CD4-positive, alpha-beta T cell treated with Interleukin-15 for 4 hours (primary cell): ENCODE measurements around the gene DSTN.
A peak's percentile ranks its signal among the peaks of the same experiment; 100 is the strongest.

ENCODE experiments used
- DNase-seq: peaks from one replicate; pipeline ENCODE4 v3.0.0-alpha.2; 2020; ENCODE audit warnings: low spot score

Gene DSTN

DNA sequence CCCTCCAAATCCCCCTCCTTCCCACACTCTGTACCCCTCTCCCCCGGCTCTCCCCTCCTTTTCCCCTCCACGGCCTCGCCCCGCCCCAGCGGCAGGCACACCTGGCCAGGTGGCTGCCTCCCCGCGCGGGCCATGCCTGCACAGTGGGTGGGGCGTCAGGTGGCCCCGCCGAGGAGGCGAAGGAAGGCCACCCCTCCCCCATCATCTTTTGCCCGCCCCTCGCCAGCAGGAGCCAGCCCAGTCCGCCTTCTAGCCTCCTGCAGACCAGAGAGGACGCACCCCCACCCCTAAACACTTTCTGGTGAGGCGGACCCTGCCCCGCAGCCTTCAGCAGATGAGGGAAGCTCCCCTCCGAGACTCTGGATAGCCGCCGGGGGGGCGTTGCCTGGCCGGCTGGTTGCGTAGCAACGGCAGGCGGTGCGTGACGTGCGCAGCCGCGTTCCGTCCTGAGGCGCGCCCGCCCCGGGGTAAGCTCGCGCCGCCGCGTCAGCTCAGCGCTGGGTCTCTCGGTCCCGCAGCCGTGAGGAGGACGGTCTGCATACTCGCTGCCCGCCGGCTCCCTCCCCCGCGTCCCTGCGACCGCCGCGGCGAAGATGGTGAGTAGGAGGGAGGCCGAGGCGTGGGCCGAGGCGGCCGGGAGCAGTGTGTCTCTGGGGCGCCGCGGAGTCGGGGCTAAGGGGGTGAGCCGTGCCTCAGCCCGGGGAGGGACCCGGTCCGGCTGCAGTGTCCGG, at the start of gene DSTN:
Gene DSTN, plus strand, starts transcription at position 460 of the 731 bp plus-strand sequence. Its CDS starts 134 bp downstream, at position 594.
- peak; percentile 84 for DNase-seq

DNA sequence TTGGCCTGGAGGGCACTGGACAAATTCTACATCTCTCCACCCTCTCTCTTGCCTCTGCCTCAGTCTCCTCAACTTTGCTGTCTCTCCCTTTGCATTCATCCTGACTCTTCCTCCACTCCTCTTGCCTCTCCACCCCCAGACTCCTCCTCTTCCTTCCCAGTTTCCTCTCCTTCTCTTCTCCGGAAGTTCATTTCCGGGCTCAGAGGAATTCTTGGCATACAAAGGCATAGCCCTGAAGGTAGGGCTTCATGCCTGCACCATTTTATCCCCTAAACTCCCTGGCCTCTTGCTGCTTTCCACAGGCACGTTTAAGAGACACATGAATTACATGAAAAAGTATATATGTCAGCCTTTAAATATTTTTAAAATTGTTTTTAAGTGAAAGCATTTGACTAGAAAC, 49.3 kb upstream of the DSTN start:
- DNase-seq, result no peak

DNA sequence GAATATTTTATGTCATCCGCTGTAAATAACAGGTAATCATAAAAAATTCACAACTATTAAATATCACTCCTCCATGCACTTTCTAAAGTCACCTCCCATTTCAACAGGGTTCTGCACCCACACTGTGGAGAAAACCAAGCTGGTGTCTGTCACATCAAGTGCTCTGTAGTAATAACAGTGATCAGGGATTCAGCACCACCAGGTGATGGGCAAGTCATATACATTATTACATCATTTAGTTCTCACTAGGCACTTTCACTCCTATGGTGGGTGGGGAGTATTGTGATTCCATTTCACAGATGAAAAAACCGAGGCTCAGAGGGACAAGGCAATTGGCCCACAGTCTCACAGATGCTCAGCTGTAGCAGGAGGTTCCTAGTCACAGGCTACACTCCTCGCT, 47.3 kb upstream of the DSTN start:
- DNase-seq, result no peak

DNA sequence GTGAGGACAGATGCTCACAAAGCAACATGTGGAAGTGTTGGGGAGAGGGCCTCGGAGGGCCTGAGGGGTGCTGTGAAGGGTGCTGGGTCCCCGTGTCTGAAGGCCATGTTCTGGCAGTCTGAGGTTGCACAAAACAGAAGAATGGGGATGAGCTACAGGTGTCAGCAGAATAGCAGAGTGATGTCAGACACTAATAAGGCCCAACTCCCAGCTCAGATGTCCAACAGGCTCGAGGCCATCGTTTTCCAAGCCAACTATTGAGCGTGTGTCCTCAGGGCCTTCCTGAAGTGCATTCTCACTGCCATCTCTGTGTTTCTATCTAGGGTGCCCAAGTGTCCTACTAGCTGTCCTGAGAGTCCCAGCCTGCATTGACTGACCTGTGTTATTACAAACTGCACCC, 46.5 kb upstream of the DSTN start:
- no peak for DNase-seq

DNA sequence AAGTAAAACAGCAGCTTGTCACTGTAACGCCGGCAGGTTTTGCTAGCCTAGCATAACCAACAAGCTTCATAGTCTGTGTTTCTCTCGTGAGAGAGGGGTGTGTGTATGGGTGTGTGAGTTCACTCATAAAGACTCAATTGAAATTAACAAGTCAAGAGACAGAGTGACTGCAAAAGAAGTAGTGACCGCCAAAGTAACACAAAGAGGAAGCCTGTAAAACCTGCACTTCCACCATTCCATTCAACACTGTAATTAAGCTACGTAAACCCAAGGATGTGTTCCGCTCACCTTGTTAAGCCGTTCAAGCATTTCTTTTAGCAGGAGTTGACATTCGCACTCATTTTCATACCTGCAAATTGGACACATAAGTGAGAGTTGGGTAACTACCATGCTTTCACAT, 45.3 kb upstream of the DSTN start:
- DNase-seq, result no peak

DNA sequence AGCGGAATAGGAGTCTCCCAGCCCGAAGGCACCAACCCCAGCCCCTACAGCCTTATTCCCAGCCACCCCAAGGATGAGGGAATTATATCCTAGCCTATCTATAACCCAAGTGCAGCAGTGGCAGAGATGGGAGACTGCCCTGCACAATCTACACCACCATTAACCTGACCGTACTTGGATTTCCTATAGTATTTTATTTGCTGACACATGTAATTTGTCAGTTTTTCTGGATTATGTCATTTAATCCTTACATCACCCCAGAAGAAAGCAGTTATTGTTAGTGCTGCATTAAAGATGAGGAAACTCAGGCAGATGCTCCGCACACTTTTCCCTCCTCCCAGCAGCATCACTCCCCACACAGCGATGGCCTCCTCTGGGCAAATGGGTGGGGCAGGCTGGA, 44.7 kb upstream of the DSTN start:
- DNase-seq, result no peak

DNA sequence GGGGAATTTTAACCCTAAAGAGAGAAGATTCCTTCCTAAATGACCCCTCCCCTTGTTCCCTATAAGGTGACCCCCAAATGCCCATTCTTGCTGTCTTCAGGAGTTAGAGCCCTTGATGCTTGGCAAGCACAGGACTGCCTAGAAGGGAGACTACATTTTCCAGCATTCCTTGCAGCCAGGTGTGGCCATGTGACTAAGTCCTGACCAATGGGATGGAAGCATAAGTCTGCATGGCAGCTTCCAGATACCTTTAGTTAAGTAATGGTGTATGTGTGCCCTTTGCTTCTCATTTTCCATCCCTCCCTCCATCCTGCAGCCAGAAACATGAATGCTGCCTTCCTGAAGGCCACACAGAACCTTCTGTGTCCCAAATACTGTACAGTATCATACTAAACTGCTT, 44.2 kb upstream of the DSTN start:
- no peak for DNase-seq

DNA sequence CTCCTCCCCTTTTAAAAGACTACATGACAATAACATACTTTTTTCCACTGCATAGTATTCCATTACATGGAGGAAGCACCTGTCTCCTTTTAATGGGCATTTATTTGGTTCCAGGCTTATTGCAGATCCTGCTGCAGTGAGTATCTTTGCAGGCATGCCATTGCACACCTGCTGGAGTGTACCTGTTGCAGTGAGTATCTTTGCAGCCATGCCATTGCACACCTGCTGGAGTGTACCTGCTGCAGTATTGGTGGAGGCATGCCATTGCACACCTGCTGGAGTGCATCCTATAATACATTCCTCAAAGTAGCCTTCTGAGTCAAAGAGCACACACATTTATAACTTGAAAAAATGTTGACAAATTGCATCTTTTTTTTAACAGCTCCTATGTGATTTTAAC, 40.3 kb upstream of the DSTN start:
- DNase-seq, result no peak

DNA sequence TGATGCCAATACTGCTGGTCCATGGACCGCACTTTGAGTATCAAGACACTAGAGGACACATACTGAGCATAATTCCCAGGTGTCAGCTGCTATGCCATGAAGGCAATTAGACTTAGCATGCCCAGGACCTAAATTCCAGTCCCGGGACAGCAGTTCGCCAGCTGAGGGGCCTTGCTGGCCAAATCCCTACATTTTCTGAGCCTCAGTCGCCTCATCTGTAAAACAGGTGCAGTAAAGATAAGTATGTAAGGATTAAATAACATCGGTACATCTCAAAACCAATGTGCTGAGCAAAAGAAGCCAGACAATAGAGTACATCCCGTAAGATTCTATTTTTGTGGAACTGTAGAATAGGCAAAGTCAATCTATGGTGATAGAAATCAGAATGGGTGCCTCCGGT, 39.7 kb upstream of the DSTN start:
- no peak for DNase-seq

DNA sequence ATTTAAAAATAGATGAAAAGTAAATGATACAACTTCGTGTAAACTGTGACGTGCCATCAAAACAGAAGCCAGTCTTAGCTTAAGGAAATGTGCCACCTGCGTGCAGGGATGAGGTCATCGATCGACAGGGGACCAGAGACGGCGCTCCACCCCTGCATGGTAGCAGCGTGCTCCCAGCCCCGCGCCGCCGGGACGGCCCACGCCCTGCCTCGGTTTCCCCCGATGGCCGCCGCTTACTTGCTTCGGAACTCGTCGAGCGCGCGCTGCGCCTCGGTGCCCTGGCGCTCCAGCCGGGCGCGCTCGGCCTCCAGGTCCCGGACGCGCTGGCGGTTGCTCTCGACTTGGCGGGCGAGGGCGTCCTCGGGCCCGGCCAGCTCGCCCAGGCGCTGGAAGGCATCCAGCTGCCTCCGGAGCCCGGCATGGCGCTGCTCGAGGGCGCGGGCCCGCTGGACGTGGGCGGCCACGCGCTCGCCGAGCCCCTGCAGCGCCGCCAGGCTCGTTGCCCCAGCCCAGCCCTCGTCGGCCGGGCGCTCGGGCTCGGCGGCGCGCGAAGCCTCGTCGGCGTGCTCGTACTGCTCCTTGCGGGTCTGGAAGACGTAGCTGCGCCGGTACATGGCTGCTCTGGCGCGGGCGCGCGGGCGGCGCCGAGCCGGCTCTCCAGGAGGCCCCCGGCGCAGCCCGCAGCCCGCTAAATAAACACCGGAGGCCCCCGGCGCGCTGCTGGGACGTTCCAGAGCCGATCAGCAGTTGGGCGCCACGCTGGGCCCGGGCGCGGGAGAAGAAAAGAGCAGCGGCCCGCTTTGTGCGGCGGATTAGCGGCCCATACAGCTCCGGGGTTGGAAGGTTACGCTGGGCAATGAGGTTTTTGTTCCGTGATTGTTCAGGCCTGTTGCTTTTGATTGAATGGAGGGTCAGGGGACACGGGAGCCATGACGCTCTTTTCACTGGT, 38.9 kb upstream of the DSTN start, which contains the start of gene BFSP1:
Gene BFSP1, minus strand, starts transcription at position 664 of the 949 bp plus-strand sequence. Its CDS starts 50 bp downstream, at position 614.
- DNase-seq, result peak; percentile 34

DNA sequence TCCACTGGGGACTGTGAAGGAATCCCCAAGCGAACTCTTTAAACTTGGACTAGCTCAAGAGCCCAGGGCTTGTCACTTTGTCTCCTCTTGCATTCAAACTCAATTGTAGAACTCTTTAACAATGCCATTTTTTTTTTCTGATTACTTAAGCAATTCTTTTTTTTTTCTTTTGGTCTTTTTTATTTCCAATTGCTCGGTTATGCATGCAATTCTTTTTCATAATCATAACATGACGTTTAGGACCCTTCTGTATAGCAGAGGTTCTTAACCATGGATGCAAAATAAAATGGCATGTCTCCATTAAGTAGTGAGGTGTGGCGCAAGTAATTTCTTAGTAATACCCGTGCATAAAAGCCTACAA, 38.2 kb upstream of the DSTN start:
- no peak for DNase-seq

DNA sequence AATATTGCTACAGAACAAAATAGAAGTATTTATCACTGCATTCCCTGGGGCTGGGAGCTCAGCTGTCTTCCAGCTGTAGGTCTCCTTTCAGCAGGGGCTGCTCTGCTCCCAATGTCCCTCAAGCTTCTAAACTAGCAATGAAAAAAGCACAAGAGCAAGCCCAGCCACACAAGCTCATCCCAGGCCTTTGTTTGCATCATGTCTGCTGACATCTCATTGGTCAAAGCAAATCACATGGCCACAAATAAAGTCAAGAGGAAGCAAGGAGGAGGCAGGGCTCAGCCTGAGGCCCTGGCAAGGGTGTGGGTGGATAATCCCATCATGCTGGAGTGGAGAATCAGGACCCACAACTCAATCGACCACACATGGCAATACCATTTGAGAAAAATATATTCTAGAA, 36.5 kb upstream of the DSTN start:
- no peak for DNase-seq

DNA sequence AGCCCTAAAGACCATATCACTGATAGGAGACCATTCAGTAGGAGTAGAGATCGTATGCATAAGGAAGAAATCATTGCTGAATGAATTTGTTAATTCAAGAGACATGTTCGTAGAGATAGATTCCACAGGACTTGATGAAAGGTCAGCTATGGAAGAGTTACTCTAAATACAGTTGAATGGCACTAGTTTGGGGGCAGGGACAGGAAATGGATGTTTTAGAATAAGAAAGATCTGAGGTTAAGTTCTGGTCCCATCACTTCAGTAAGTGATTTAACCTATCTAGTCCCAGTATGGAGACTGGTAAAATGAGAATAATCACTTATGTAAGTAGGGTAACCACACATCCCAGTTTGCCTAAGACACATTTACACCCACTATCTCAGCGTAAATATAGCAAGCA, 35.8 kb upstream of the DSTN start:
- no peak for DNase-seq

DNA sequence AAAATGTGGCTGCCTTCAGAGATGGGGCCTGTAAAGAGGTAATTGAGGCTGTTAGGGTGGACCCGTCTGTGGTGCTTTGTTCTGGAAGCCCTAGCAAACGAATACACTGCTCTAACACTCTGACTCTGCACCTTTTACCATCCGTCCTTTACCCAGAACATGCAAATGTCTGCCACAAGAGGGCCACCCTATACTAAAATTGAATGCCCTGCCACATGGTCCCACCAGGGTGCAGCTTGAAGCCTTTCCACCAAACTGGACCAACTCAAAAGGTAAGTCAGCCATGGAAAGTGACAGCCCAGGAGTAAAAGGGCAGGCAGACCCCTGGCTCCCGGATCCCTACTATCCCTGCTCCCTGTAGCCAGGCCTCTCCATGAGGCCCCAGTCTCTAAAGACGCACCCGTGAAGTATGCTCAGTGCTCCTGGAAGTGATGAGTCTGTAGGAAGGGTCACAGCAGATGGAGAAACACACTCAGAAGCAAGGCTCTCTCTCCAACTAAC, 32.9 kb upstream of the DSTN start:
- peak; percentile 75 for DNase-seq

DNA sequence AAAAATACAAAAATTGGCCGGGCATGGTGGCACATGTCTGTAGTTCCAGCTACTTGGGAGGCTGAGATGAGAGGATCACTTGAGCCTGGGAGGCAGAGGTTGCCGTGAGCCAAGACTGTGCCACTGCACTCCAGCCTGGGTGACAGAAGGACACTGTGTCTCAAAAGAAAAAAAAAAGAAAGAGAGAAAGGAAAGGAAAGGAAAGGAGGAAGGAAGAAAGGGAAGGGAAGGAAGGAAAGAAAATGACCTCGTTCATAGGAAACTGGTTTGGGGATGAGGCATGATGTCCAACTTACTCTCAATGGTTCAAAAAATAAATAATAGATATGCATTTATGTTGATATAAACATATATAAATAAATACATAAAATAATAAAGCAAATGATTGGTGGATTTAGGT, 31.9 kb upstream of the DSTN start:
- DNase-seq, result no peak

DNA sequence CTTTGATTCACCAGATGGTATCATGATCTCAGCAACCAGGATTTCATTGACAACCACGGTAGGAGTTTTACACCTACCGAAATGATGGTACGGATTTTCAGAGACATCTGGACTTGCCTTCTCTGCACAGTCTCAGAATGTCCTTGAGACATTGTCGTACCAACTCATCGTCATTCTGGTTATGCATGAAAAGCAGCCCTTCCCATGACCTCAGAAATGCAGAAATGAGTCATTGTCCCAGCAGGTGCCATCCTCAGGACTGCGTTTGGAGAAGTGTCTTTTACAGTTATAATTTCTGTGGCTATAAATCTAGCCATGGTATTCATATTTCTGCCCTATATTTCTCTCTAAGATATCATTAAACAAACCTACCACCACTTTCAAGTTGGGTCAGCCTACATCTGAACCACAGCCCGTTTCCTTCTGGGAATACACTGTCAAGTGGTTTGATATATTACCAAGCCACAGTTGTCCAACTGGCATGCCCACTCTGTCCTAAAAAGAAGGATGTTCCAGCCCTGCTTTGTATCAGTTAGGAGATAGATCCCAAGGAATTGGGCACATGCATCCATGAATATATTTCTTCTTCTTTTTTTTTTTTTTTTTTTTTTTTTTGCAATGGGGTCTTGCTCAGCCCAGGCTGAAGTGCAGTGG, 31.2 kb upstream of the DSTN start:
- no peak for DNase-seq

DNA sequence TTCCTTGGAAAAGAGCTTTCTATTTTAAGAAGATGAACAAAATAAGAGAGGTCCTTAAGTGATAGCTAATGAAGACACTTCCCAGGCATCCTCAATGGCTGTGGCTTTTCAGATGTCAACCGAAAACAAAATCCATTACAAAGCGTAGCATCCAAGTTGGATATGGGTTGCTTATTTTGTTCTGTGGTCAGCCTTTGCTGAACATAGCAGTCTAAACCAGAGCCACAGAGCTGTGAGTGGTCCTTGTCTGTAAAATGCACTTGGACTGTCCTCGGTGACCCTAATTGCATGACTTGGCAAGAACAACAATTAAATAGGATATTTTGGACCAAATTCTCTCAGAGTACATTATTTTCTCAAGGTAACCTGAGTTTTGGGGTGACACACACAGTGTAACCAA, 28.3 kb upstream of the DSTN start:
- no peak for DNase-seq

DNA sequence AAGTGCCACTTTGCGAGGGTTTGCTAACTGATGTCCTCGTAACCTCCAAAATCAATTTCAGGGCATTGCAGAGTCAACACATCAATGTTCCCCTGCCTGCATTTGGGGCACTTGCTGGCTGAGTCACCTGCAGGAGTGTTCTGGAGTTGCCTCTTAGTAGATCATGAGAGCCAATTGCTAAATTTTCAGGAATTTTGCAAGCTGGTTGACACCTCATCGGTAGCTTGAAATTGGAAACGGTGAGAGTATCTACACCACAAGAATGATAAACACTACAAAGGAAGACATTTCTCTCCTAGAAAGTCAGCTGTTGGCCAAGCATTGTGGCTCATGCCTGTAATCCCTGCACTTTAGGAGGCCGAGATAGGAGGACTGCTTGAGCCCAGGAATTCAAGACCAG, 27.9 kb upstream of the DSTN start:
- DNase-seq, result no peak

DNA sequence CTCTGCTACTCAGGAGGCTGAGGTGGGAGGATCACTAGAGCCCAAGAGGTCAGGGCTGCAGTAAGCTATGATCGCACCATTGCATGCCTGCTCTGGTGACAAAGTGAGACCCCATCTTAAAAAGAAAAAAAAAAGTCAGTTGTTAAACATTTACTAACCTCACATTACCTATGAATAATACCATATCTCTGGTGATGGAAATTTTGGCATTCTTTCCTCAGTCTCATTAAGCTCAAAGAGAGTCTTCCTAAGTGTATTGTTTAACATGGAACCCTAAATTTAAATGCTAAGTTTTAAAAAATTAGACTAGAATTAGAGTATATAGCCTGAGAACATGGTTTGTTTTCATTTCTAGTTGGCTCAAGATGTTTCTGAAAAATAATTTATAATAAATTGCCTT, 27.4 kb upstream of the DSTN start:
- DNase-seq, result no peak

DNA sequence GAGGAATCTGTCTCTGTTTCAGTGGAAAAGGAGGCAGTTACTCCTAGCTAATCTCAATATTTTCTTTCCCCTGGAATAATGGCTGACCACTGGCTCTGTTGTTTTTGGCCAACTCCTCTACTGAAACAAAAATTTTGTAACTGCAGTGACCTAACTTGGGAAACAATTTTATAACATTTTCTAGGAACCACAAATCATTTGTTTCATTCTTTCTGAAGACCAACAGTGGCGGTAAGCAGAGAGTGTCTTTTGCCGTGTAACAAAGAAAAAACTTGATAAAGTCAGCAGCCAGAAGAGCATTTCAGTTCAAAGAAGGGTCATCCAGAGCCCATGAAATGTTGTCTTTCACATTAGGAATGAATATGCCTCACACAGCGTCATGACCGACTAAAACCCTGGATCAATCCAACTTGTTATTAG, 26.9 kb upstream of the DSTN start:
- no peak for DNase-seq

DNA sequence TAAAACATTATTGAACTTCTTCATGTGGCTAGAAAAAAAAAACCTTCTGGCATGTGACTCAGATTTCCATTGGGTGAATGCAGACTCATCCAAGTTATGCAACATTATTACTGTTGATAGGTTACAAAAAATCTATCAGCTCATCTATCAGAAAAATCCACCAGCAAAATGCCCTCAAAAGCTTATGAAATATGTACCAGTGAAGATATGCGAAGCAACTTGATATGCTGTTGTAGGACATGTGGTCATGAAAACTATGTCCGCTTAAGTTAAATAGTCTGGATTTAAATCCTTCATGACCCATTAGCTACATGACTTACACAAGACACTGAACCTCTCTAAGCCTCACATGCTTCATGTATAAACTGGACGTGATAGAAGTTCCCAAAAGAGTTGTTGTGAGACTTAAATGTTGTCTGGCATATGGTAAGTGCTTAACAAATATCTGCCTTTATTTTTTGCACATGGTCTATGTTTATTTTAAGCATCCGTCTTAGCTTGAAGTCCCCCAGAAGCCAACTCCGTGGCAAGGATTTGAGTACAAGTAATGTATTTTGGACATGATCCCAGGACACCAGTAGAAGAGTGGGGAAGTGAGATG, 26.2 kb upstream of the DSTN start:
- DNase-seq, result no peak

DNA sequence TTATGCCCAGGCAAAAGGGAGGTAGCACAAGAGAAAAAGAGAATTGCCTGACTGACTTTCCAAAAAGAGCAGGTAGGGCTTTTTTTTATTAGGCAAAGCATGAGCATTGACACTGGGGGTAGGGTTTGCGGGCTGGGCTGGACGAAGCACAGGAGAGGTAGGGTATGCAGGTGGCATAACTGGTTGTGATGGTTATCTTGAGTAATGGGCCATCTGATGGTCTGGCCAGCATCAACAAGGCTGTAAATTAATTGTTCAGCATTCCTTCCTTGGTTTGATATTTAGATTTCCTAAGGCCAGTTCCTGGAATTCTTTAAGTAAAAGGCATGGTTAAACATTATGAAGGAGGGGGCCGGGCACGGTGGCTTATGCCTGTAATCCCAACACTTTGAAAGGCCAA, 24.7 kb upstream of the DSTN start:
- DNase-seq, result no peak
